Epithelial cell of esophagus (primary cell): ENCODE results near the gene SLC25A33.

ENCODE experiments used
- DNase-seq: peaks from one replicate; pipeline ENCODE4 v3.0.0; 2010; ENCODE audit warnings: low read depth
- H3K4me3 ChIP-seq: 2 replicates; pipeline ENCODE4 v1.5.1; 2011; ENCODE audit warnings: mild to moderate bottlenecking, low read length, control low read depth
- TF ChIP-seq, protein P1 (sequence below): IDR thresholded peaks from 2 replicates; pipeline ENCODE4 v1.5.1; 2011; ENCODE audit warnings: low read depth, mild to moderate bottlenecking, low read length, control low read depth, inconsistent platforms; ENCODE audit not compliant: insufficient read depth; ENCODE audit errors: missing control alignments

SLC25A33 gene

GRCh38 chr1:9609998-9610397 is 70.7 kb downstream of the SLC25A33 start:
- DNase-seq, result no peak
- no peak overlapping the region for H3K4me3 ChIP-seq
- TF ChIP-seq, protein P1, sequence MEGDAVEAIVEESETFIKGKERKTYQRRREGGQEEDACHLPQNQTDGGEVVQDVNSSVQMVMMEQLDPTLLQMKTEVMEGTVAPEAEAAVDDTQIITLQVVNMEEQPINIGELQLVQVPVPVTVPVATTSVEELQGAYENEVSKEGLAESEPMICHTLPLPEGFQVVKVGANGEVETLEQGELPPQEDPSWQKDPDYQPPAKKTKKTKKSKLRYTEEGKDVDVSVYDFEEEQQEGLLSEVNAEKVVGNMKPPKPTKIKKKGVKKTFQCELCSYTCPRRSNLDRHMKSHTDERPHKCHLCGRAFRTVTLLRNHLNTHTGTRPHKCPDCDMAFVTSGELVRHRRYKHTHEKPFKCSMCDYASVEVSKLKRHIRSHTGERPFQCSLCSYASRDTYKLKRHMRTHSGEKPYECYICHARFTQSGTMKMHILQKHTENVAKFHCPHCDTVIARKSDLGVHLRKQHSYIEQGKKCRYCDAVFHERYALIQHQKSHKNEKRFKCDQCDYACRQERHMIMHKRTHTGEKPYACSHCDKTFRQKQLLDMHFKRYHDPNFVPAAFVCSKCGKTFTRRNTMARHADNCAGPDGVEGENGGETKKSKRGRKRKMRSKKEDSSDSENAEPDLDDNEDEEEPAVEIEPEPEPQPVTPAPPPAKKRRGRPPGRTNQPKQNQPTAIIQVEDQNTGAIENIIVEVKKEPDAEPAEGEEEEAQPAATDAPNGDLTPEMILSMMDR, result no peak

DNA sequence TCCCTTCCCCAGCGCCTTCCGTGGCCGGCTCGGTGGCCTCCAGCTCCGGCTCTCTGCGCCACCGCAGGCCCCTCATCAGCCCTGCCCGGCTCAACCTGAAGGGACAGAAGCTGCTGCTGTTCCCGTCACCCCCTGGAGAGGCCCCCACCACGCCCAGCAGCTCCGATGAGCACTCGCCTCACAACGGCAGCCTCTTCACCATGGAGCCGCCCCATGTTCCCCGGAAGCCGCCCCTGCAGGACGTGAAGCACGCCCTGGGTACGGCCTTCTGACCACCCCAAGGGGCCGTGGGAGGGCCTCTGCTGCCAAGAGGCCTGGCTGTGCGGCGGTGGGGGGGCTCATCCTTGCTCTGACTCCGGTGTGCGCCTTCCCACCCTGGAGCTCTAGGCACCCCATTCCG is 71.3 kb downstream of the SLC25A33 start:
- TF ChIP-seq, protein P1, result no peak

GRCh38 chr1:9611716-9612115 is 72.5 kb downstream of the SLC25A33 start:
- H3K4me3 ChIP-seq, result no peak overlapping the region
- TF ChIP-seq, protein P1, result no peak
- no peak for DNase-seq

More for the DNA sequence above, 71.3 kb downstream of the SLC25A33 start:
- no peak overlapping the region for H3K4me3 ChIP-seq
- DNase-seq, result no peak

DNA sequence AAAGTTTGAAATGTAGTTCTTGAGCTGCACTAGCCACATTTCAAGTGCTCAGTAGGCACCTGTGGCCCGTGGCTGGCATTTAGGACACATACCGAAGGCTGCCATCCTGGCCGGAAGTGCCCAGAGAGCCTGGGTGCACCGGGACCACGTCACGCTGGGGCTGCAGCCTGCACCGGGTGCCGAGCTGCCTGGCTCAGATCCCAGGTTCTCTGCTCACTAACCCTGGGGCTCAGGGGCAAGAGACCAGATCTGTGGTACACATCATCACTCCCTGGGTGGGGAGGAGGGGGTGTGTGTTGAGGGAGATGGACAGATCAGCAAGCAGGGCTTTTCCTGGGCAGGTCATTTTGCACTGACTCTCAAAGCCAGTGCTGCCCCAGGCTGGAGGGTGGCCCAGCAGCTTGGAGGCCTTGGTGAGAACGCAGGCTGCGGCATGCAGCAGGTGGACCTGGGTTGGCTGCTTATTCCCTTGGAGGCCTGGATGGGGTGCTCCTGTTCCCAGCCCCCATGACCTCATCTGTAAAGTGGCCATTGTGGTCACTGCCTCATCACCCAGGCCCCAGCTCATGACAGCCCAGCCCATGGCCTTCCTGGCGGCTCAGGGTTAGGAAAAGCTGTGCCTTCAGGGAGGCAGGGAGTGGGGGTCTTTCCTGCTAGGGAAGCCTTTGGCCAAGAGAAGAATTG is 73.0 kb downstream of the SLC25A33 start:
- no peak for DNase-seq
- no peak overlapping the region for H3K4me3 ChIP-seq
- TF ChIP-seq, protein P1, result no peak

- H3K4me3 ChIP-seq, result no peak overlapping the region
- TF ChIP-seq, protein P1, result no peak
- no peak for DNase-seq
These were observed 73.8 kb downstream of the SLC25A33 start for GRCh38 chr1:9612871-9613624.

GRCh38 chr1:9613625-9614299 is 74.5 kb downstream of the SLC25A33 start:
- TF ChIP-seq, protein P1, result no peak
- DNase-seq, result no peak
- no peak overlapping the region for H3K4me3 ChIP-seq
